Measurements from ENCODE around the gene TOMM20L.
"Not testable (repeated sequence)": the region's sequence is repeated elsewhere in the genome, so short reads cannot be mapped to it uniquely, and the experiment has no call there.

GRCh38 chr14:58362272-58362671, 33.5 kb upstream of the TOMM20L start:
- TF ChIP-seq CTCF, POLR2A (IDR thresholded peaks at IDR 0.05): not testable (repeated sequence)
